Glomerular endothelial cell (primary cell): ENCODE results near the gene IGF2R. TPM values are rescaled to one million over a fixed set of nuclear protein-coding genes. Genes with fewer than 3 reads are reported as not detected.

Experiments
- total RNA-seq: library from RNA; depleted of rRNA; stranded (reverse); fragments of >200 nt; gene quantifications from 2 replicates; pipeline ENCODE4 v1.2.3, GENCODE V29; 2015

IGF2R gene
- total RNA-seq, 1 donor from 2014 or later, result 191 TPM

Other genes with a start within 250 kb of the IGF2R start
- 67.3 and 78.2 TPM in 2 replicates for gene WTAP, start 241.6 kb upstream of the IGF2R start, total RNA-seq
- 19.4 and 25.0 TPM in 2 replicates for gene ACAT2, start 207.0 kb upstream of the IGF2R start, total RNA-seq
- gene TCP1, start 179.5 kb upstream of the IGF2R start, total RNA-seq, result 183 and 204 TPM in 2 replicates
- gene MRPL18, start 178.6 kb upstream of the IGF2R start, total RNA-seq, result 63.6 and 73.0 TPM in 2 replicates
- gene PNLDC1, start 168.8 kb upstream of the IGF2R start, total RNA-seq, result not detected in 2 replicates
- not detected in 2 replicates for gene MAS1, start 78.1 kb upstream of the IGF2R start, total RNA-seq
- gene SLC22A1, start 152.7 kb downstream of the IGF2R start, total RNA-seq, result not detected in 2 replicates